ENCODE data around the gene MRGPRF.

MRGPRF gene

GRCh38 chr11:69009441-69010211, 3.4 kb downstream of the MRGPRF start:
- Histone ChIP-seq H3K4me3 (ENCODE audit: low read length) (no peak overlapping the region), H3K79me2 (ENCODE audit: low read length) (no peaks in the 10 kb centered on the region), H3K27me3 (ENCODE audit: low read depth, low read length) (peaks cover 17% of the 10 kb centered on the region), H3K27ac (ENCODE audit: low read length) (no peak overlapping the region), H4K20me1 (ENCODE audit: insufficient read depth, low read length) (no peaks in the 10 kb centered on the region), H3K4me1 (ENCODE audit: low read length) (peaks cover 1% of the 10 kb centered on the region; the same call in 1 of the 2 replicates), H3K36me3 (replicated peaks; ENCODE audit: low read depth, low read length) (no peaks in the 10 kb centered on the region), H3K9me3 (ENCODE audit: insufficient read depth, low read length) (no peaks in the 10 kb centered on the region), H3K4me2 (ENCODE audit: low read length) (no peak overlapping the region), H3K9ac (ENCODE audit: low read length) (no peak overlapping the region), H2AFZ (ENCODE audit: low read depth, low read length) (no peak overlapping the region)
- TF ChIP-seq, protein P1, sequence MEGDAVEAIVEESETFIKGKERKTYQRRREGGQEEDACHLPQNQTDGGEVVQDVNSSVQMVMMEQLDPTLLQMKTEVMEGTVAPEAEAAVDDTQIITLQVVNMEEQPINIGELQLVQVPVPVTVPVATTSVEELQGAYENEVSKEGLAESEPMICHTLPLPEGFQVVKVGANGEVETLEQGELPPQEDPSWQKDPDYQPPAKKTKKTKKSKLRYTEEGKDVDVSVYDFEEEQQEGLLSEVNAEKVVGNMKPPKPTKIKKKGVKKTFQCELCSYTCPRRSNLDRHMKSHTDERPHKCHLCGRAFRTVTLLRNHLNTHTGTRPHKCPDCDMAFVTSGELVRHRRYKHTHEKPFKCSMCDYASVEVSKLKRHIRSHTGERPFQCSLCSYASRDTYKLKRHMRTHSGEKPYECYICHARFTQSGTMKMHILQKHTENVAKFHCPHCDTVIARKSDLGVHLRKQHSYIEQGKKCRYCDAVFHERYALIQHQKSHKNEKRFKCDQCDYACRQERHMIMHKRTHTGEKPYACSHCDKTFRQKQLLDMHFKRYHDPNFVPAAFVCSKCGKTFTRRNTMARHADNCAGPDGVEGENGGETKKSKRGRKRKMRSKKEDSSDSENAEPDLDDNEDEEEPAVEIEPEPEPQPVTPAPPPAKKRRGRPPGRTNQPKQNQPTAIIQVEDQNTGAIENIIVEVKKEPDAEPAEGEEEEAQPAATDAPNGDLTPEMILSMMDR (IDR thresholded peaks at IDR 0.05; ENCODE audit: low read depth, low read length): no peak
- TF ChIP-seq EZH2phosphoT487 (IDR thresholded peaks at IDR 0.05; ENCODE audit: low read depth): no peak

GRCh38 chr11:69008737-69009440, 4.2 kb downstream of the MRGPRF start:
- Histone ChIP-seq H3K36me3 (replicated peaks; ENCODE audit: low read depth, low read length) (no peaks in the 10 kb centered on the region), H3K27ac (ENCODE audit: low read length) (no peak overlapping the region), H3K79me2 (ENCODE audit: low read length) (no peaks in the 10 kb centered on the region), H3K4me2 (ENCODE audit: low read length) (no peak overlapping the region), H3K4me3 (ENCODE audit: low read length) (no peak overlapping the region), H3K27me3 (ENCODE audit: low read depth, low read length) (peaks cover 17% of the 10 kb centered on the region), H3K4me1 (ENCODE audit: low read length) (peaks cover 3% of the 10 kb centered on the region; the same call in 1 of the 2 replicates), H4K20me1 (ENCODE audit: insufficient read depth, low read length) (no peaks in the 10 kb centered on the region), H2AFZ (ENCODE audit: low read depth, low read length) (no peak overlapping the region), H3K9ac (ENCODE audit: low read length) (no peak overlapping the region), H3K9me3 (ENCODE audit: insufficient read depth, low read length) (no peaks in the 10 kb centered on the region)
- TF ChIP-seq, protein P1 (IDR thresholded peaks at IDR 0.05; ENCODE audit: low read depth, low read length): no peak
- TF ChIP-seq EZH2phosphoT487 (IDR thresholded peaks at IDR 0.05; ENCODE audit: low read depth): no peak

DNA sequence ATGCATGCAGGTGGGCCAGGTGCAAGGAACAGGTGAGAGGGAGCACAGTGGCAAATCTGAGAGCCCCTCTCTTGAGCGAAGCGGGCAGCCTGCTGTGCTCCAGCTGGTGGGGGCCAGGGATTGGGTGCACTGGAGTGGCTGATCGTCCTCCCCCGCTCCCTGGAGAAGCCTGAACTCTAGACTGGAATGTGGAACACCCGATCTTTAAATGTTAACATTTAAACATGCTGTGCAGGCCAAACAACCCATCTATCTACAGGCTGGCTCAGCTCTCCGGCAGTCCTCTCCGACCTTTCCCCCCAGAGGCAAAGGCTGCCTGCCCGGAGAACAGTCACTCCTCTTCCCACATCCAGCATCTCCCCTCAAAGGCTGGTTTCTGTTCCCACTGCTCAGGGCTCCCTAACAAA, 5.1 kb downstream of the MRGPRF start:
- Histone ChIP-seq H3K4me1 (ENCODE audit: low read length) (peaks cover 3% of the 10 kb centered on the region; the same call in 1 of the 2 replicates), H3K9me3 (ENCODE audit: insufficient read depth, low read length) (no peaks in the 10 kb centered on the region), H4K20me1 (ENCODE audit: insufficient read depth, low read length) (no peaks in the 10 kb centered on the region), H3K36me3 (replicated peaks; ENCODE audit: low read depth, low read length) (no peaks in the 10 kb centered on the region), H3K27me3 (ENCODE audit: low read depth, low read length) (peaks cover 17% of the 10 kb centered on the region), H3K4me2 (ENCODE audit: low read length) (no peak overlapping the region), H2AFZ (ENCODE audit: low read depth, low read length) (no peak overlapping the region), H3K4me3 (ENCODE audit: low read length) (no peak overlapping the region), H3K9ac (ENCODE audit: low read length) (no peak overlapping the region), H3K27ac (ENCODE audit: low read length) (no peak overlapping the region), H3K79me2 (ENCODE audit: low read length) (no peaks in the 10 kb centered on the region)
- TF ChIP-seq EZH2phosphoT487 (IDR thresholded peaks at IDR 0.05; ENCODE audit: low read depth): no peak
- TF ChIP-seq, protein P1 (IDR thresholded peaks at IDR 0.05; ENCODE audit: low read depth, low read length): no peak

DNA sequence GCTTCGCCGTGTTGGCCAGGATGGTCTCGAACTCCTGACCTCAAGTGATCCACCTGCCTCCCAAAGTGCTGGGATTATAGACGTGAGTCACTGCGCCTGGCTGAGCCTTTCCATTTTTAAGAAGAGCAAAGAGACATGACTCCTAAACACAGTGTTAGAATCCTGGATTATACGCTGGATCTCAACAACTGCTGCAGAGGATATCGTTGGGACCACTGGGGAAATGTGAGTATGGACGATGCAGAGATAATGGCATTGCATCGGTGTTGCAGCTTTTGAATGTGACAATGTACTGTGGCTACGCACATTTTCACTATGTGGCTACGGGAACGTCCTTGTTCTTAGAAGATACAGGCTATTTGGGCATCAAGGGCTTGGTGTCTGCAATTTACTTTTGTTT, 6.2 kb downstream of the MRGPRF start:
- H3K4me2 ChIP-seq (ENCODE audit: low read length): no peak overlapping the region
- H3K4me3 ChIP-seq (ENCODE audit: low read length): no peak overlapping the region
- H2AFZ ChIP-seq (ENCODE audit: low read depth, low read length): no peak overlapping the region
- peaks cover 23% of the 10 kb centered on the region for H3K27me3 ChIP-seq (ENCODE audit: low read depth, low read length)
- no peaks in the 10 kb centered on the region for H3K36me3 ChIP-seq (replicated peaks; ENCODE audit: low read depth, low read length)
- H3K27ac ChIP-seq (ENCODE audit: low read length): no peak overlapping the region
- H3K4me1 ChIP-seq (ENCODE audit: low read length): peaks cover 3% of the 10 kb centered on the region; the same call in 1 of the 2 replicates
- H3K9ac ChIP-seq (ENCODE audit: low read length): no peak overlapping the region
- no peaks in the 10 kb centered on the region for H3K79me2 ChIP-seq (ENCODE audit: low read length)
- no peaks in the 10 kb centered on the region for H4K20me1 ChIP-seq (ENCODE audit: insufficient read depth, low read length)
- no peak for TF ChIP-seq EZH2phosphoT487 (IDR thresholded peaks at IDR 0.05; ENCODE audit: low read depth)
- TF ChIP-seq, protein P1 (IDR thresholded peaks at IDR 0.05; ENCODE audit: low read depth, low read length): no peak
- H3K9me3 ChIP-seq (ENCODE audit: insufficient read depth, low read length): no peaks in the 10 kb centered on the region

All from OCI-LY3 (cell line).